HG02852 (cell line): ENCODE measurements around the gene PDE2A.
"Not testable (repeated sequence)": the region's sequence is repeated elsewhere in the genome, so short reads cannot be mapped to it uniquely, and the experiment has no call there.

Experiments used
- ATAC-seq: cut with Tn5 transposase; IDR thresholded peaks from one replicate; pipeline ENCODE4 v1.9.1; 2021; ENCODE audit warnings: mild to moderate bottlenecking, moderate library complexity; ENCODE audit not compliant: unreplicated experiment

The PDE2A gene

GRCh38 chr11:72555014-72555522, 119.2 kb downstream of the PDE2A start:
- not testable (repeated sequence) for ATAC-seq

GRCh38 chr11:72553706-72554105, 120.5 kb downstream of the PDE2A start:
- no peak for ATAC-seq

- ATAC-seq, result no peak
Measured at GRCh38 chr11:72552399-72552910, 121.8 kb downstream of the PDE2A start.

- no peak for ATAC-seq
Measured at GRCh38 chr11:72551571-72551970, 122.7 kb downstream of the PDE2A start.

- ATAC-seq, result no peak
Measured at GRCh38 chr11:72548463-72548862, 125.8 kb downstream of the PDE2A start.

GRCh38 chr11:72546866-72547265, 127.4 kb downstream of the PDE2A start:
- ATAC-seq, result no peak

- ATAC-seq, result no peak
Measured at GRCh38 chr11:72544589-72544988, 129.6 kb downstream of the PDE2A start.

GRCh38 chr11:72543849-72544542, 130.2 kb downstream of the PDE2A start:
- no peak for ATAC-seq

- no peak for ATAC-seq
Measured at GRCh38 chr11:72541257-72541974, 132.8 kb downstream of the PDE2A start.

- ATAC-seq, result no peak
Measured at GRCh38 chr11:72537051-72537450, 137.2 kb downstream of the PDE2A start.

GRCh38 chr11:72535194-72535547, 139.1 kb downstream of the PDE2A start:
- no peak for ATAC-seq

GRCh38 chr11:72534371-72535193, 139.6 kb downstream of the PDE2A start:
- ATAC-seq, result no peak

GRCh38 chr11:72529068-72529467, 145.2 kb downstream of the PDE2A start:
- ATAC-seq, result no peak

GRCh38 chr11:72528121-72528520, 146.1 kb downstream of the PDE2A start:
- ATAC-seq, result no peak
